ENCODE data around the gene COPS7B. TPM values are rescaled to one million over a fixed set of nuclear protein-coding genes. Genes with fewer than 3 reads are reported as not detected.

COPS7B gene
- total and polyA plus RNA-seq, 10 of the 15 experiments (the other 5 are each of a cell fraction or from before 2014, with no cell fraction given) = 6.3 to 58.8 (median 40.4) TPM

GRCh38 chr2:231795525-231796327 lies 9.5 kb downstream of the COPS7B start:
- SMC1A ChIA-PET (ENCODE audit: uncharacterized antibody, unreplicated experiment) = interaction anchor here (1.1 to 1.3 kb wide), 2 partner anchors 10 to 17 kb away, joined by 3 to 4 read pairs; partner anchors contain the start of gene COPS7B
- in situ Hi-C loops (cut with MboI) (no loop called here), intact Hi-C loops (cut with micrococcal nuclease; ENCODE audit: unreplicated experiment) (no loop called here)
- Histone ChIP-seq H4K20me1 (ENCODE audit: control insufficient read depth, insufficient read depth) (no peaks in the 10 kb centered on the region), H3K4me2 (ENCODE audit: control insufficient read depth, insufficient read depth) (no peak overlapping the region), H3K27ac (ENCODE audit: control insufficient read depth, insufficient read depth) (no peak overlapping the region), H3K9ac (ENCODE audit: control insufficient read depth, insufficient read depth, low read length) (no peak overlapping the region), H3K79me2 (ENCODE audit: control insufficient read depth, insufficient read depth, low read length) (no peaks in the 10 kb centered on the region), H3K4me1 (ENCODE audit: control insufficient read depth, insufficient read depth, low read length) (no peaks in the 10 kb centered on the region), H2AFZ (ENCODE audit: control insufficient read depth, low read depth, low read length) (no peak overlapping the region), H3K36me3 (ENCODE audit: control insufficient read depth in 2 of 2, insufficient read depth in 2 of 2, low read length in 1 of 2) (peaks cover 17 to 28% of the 10 kb centered on the region in 2 experiments), H3K27me3 (replicated peaks in 1 of 2; ENCODE audit: control insufficient read depth in 2 of 2, insufficient read depth in 2 of 2, low read length in 1 of 2) (no peaks in the 10 kb centered on the region), H3K9me3 (replicated peaks; ENCODE audit: control insufficient read depth, insufficient read depth, low read length) (no peaks in the 10 kb centered on the region), H3K4me3 (no peak overlapping the region)
- DNase-seq (ENCODE audit: low read depth, low spot score) = no peak
- WGBS (ENCODE audit: insufficient coverage, insufficient replicate concordance, low lambda C conversion rate, missing lambda C conversion rate) = 98% methylated on average over 9 of the region's 9 CpGs
- POLR2A ChIA-PET = interaction anchor here (0.6 kb wide), 1 partner anchor 101 kb away, joined by 5 read pairs; no protein-coding TSS in a partner anchor
- CTCF ChIA-PET = interaction anchor here (0.6 to 2.0 kb wide), 4 partner anchors 55 to 263 kb away, joined by 3 to 4 read pairs (median 4); no protein-coding TSS in a partner anchor
- RAD21 ChIA-PET (ENCODE audit: unreplicated experiment) = interaction anchor here (0.6 kb wide), 1 partner anchor 173 kb away, joined by 4 read pairs; no protein-coding TSS in a partner anchor
- FAIRE-seq = no peak
- ATAC-seq = no peak
- TF ChIP-seq RBBP5 (conservative IDR thresholded peaks at IDR 0.05) (no peak), HSF1 (IDR thresholded peaks at IDR 0.05; ENCODE audit: low read depth, low read length) (no peak), CTCF (IDR thresholded peaks at IDR 0.05 in 2 of 3, conservative IDR thresholded peaks at IDR 0.05 in 1 of 3; ENCODE audit: control insufficient read depth in 2 of 3, extremely low read depth in 1 of 3, insufficient read depth in 1 of 3, low read depth in 3 of 3, low read length in 3 of 3) (0 out of 6 replicates have a peak, but pooled peaks of 2 of the 3 experiments have one; percentile 8 to 13), SREBF1 (IDR thresholded peaks at IDR 0.05; ENCODE audit: low read length) (no peak), CHD1 (IDR thresholded peaks at IDR 0.05; ENCODE audit: low read depth, low read length) (no peak), NR2F1 (conservative IDR thresholded peaks at IDR 0.05) (no peak)
- no TSS peak for BruUV-seq (replicated peaks)

Data from GM12878 (cell line).